ENCODE results near the gene KCTD4. TPM values are rescaled to one million over a fixed set of nuclear protein-coding genes. Genes with fewer than 3 reads are reported as not detected.

The KCTD4 gene
- total and polyA plus RNA-seq, 2 experiments from 2014 or later: not detected

DNA sequence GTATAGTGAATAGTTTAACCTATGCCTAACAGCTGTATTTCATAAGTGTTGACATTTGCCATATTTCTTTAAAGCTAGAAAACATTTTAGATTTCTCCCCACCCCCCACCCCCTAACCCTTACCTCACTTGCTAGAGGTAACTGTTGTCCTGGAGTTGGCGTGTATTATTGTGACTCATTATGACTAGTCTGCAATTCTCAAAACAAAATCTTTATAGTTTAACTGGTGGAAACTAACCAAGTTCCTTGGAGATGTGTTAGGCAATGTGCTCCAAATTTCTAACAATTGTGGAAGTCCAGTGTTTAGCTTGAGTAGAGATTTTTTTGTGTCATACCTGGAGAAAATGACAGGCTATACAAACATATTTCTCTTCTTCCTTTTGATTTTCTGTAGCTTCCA lies 38.0 kb downstream of the KCTD4 start:
- H3K9me3 ChIP-seq (ENCODE audit: low read depth): no peaks in the 10 kb centered on the region
- H3K36me3 ChIP-seq: peaks cover 5% of the 10 kb centered on the region
- H3K27ac ChIP-seq: no peak overlapping the region
- no peaks in the 10 kb centered on the region for H3K27me3 ChIP-seq
- no peak overlapping the region for H3K4me3 ChIP-seq
- TF ChIP-seq CTCF (IDR thresholded peaks at IDR 0.05; ENCODE audit: low read depth, low read length): no peak
- no peaks in the 10 kb centered on the region for H3K4me1 ChIP-seq (ENCODE audit: low read depth)
- peak in 1 of 2 donors; percentile 84 for DNase-seq (ENCODE audit: low read depth in 1 of 2, low spot score in 1 of 2)

- Histone ChIP-seq H3K27ac (peak overlapping the region; percentile 30), H3K36me3 (peaks cover 5% of the 10 kb centered on the region), H3K9me3 (ENCODE audit: low read depth) (no peaks in the 10 kb centered on the region), H3K27me3 (no peaks in the 10 kb centered on the region), H3K4me3 (no peak overlapping the region), H3K4me1 (ENCODE audit: low read depth) (no peaks in the 10 kb centered on the region)
- no peak for TF ChIP-seq CTCF (IDR thresholded peaks at IDR 0.05; ENCODE audit: low read depth, low read length)
- DNase-seq (ENCODE audit: low read depth in 1 of 2, low spot score in 1 of 2): peak in 1 of 2 donors; percentile 50
Measured at GRCh38 chr13:45162194-45162593, 38.7 kb downstream of the KCTD4 start.

GRCh38 chr13:45156565-45157361 lies 44.1 kb downstream of the KCTD4 start:
- Histone ChIP-seq H3K27ac (no peak overlapping the region), H3K4me3 (no peak overlapping the region), H3K36me3 (no peaks in the 10 kb centered on the region), H3K4me1 (ENCODE audit: low read depth) (no peaks in the 10 kb centered on the region), H3K9me3 (ENCODE audit: low read depth) (no peaks in the 10 kb centered on the region), H3K27me3 (no peaks in the 10 kb centered on the region)
- DNase-seq (ENCODE audit: low read depth in 1 of 2, low spot score in 1 of 2): no peak
- no peak for TF ChIP-seq CTCF (IDR thresholded peaks at IDR 0.05; ENCODE audit: low read depth, low read length)

DNA sequence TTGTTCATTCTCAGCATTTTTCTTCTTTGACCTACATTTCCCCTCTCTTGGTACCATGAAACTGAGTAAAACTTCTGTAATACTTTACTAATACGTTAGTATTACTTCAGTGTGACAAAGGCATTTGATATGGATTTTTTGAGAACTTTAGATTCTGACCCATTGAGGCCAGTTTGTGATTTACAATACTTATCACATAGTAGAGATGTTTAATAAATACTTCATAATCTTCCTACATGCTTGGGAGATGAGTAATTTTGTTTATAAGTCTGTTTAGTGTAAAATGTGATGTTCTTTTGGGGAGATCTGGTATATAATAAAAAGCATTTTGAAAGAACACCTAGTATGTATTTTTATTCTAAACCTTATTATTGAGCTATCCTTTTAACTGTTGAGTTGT lies 50.9 kb downstream of the KCTD4 start:
- Histone ChIP-seq H3K4me3 (no peak overlapping the region), H3K27me3 (no peaks in the 10 kb centered on the region), H3K27ac (no peak overlapping the region), H3K4me1 (ENCODE audit: low read depth) (no peaks in the 10 kb centered on the region), H3K36me3 (no peaks in the 10 kb centered on the region), H3K9me3 (ENCODE audit: low read depth) (no peaks in the 10 kb centered on the region)
- no peak for TF ChIP-seq CTCF (IDR thresholded peaks at IDR 0.05; ENCODE audit: low read depth, low read length)
- no peak for DNase-seq (ENCODE audit: low read depth in 1 of 2, low spot score in 1 of 2)

DNA sequence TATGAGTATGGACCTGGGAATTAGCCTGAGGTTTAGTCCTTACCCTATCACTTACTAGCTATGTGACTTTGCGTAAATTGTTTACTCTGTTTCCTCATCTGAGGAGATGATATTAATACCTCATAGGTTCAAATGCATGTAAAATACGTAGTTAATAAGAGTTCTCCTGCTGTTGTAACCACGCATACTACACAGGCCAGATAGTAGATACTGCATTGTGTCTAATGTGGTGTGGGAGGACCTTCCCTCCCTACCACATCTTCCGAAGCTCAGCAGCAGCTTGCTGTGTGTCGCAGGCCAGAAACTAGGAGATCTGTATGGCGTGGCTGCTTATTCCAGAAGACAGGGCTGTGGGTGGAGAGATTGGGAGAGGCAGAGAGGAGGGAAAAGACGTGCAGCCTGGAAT lies 57.5 kb downstream of the KCTD4 start:
- Histone ChIP-seq H3K9me3 (ENCODE audit: low read depth) (no peaks in the 10 kb centered on the region), H3K4me1 (ENCODE audit: low read depth) (peaks cover 3% of the 10 kb centered on the region), H3K4me3 (no peak overlapping the region), H3K36me3 (peaks cover 1% of the 10 kb centered on the region), H3K27ac (no peak overlapping the region), H3K27me3 (no peaks in the 10 kb centered on the region)
- DNase-seq (ENCODE audit: low read depth in 1 of 2, low spot score in 1 of 2): peak in 1 of 2 donors; percentile 73
- TF ChIP-seq CTCF (IDR thresholded peaks at IDR 0.05; ENCODE audit: low read depth, low read length): no peak

Other genes with a start within 250 kb of the KCTD4 start
- gene NUFIP1, start 211.6 kb downstream of the KCTD4 start, total RNA-seq: 3.0 and 4.7 TPM in 2 replicates
- gene NUFIP1, start 211.6 kb downstream of the KCTD4 start, polyA plus RNA-seq: 5.7 and 7.5 TPM in 2 replicates
- 28.3 and 38.7 TPM in 2 replicates for gene GPALPP1, start 211.5 kb downstream of the KCTD4 start, total RNA-seq
- 16.8 and 30.0 TPM in 2 replicates for gene GPALPP1, start 211.5 kb downstream of the KCTD4 start, polyA plus RNA-seq
- 14.5 and 15.5 TPM in 2 replicates for gene GTF2F2, start 80.5 kb downstream of the KCTD4 start, total RNA-seq
- gene GTF2F2, start 80.5 kb downstream of the KCTD4 start, polyA plus RNA-seq: 21.3 and 24.8 TPM in 2 replicates
- gene TPT1, start 140.1 kb upstream of the KCTD4 start, total RNA-seq: 1,619 and 1,761 TPM in 2 replicates
- gene TPT1, start 140.1 kb upstream of the KCTD4 start, polyA plus RNA-seq: 823 and 843 TPM in 2 replicates
- gene SLC25A30, start 217.3 kb upstream of the KCTD4 start, total RNA-seq: 5.6 and 8.6 TPM in 2 replicates
- 7.4 and 14.5 TPM in 2 replicates for gene SLC25A30, start 217.3 kb upstream of the KCTD4 start, polyA plus RNA-seq

Data from cardiac muscle cell (in vitro differentiated cells and primary cell).